CD4-positive, alpha-beta T cell (primary cell): ENCODE results near the gene UTP18. TPM values are rescaled to one million over a fixed set of nuclear protein-coding genes. Genes with fewer than 3 reads are reported as not detected.
"Not testable (repeated sequence)": the region's sequence is repeated elsewhere in the genome, so short reads cannot be mapped to it uniquely, and the experiment has no call there.

Experiments used
- ATAC-seq: fragments of 200-7000 bp; cut with Tn5 transposase; one replicate; pipeline ENCODE4 v1.10.0; 2022; ENCODE audit warnings: mild to moderate bottlenecking; ENCODE audit not compliant: poor library complexity
- CTCF ChIA-PET: fragments of 350-600 bp; sonication (Branson Sonifier 250); formaldehyde crosslinking; loops from one replicate; lab custom pipeline; 2021; ENCODE audit warnings: antibody characterized with exemption, inconsistent platforms; lab: Charles Lee
- POLR2A ChIA-PET: fragments of 350-600 bp; sonication (Branson Sonifier 250); formaldehyde crosslinking; loops from one replicate; lab custom pipeline; 2021; ENCODE audit warnings: antibody characterized with exemption, inconsistent platforms; lab: Charles Lee
- DNase-seq, 14 experiments: peaks; one replicate each; pipeline ENCODE4 v3.0.0-alpha.2; 2013 to 2020; ENCODE audit warnings: mixed read lengths in 2 of 14
- H3K27ac ChIP-seq, 2 donors: one replicate each; pipeline versions ENCODE4 v1.5.1 to v1.7.0; 2013; ENCODE audit warnings: low read length in 2 of 2, low read depth in 1 of 2, mild to moderate bottlenecking in 1 of 2
- H3K27me3 ChIP-seq, 2 experiments: 1 replicate in 1 of 2; 2 replicates in 1 of 2; pipeline versions ENCODE4 v1.6.1 to v1.7.0; 2013; ENCODE audit warnings: low read length in 2 of 2, control low read depth in 1 of 2, mild to moderate bottlenecking in 1 of 2, moderate library complexity in 1 of 2; ENCODE audit not compliant: insufficient read depth in 2 of 2, control insufficient read depth in 1 of 2
- H3K36me3 ChIP-seq: one replicate; pipeline ENCODE4 v1.6.1; 2013; ENCODE audit warnings: low read length, control low read depth; ENCODE audit not compliant: insufficient read depth
- H3K4me1 ChIP-seq: one replicate; pipeline ENCODE4 v1.6.1; 2013; ENCODE audit warnings: low read length, control low read depth; ENCODE audit not compliant: insufficient read depth
- H3K4me3 ChIP-seq: one replicate; pipeline ENCODE4 v1.5.1; 2013; ENCODE audit warnings: mild to moderate bottlenecking, low read length, moderate library complexity
- H3K9me3 ChIP-seq, 2 experiments: 1 replicate in 1 of 2; 2 replicates in 1 of 2; pipeline versions ENCODE4 v1.6.1 to v1.7.0; 2013; ENCODE audit warnings: low read length in 2 of 2, mild to moderate bottlenecking in 2 of 2, control low read depth in 1 of 2, moderate library complexity in 1 of 2; ENCODE audit not compliant: control insufficient read depth in 1 of 2, insufficient read depth in 1 of 2
- H3K27ac Mint-ChIP-seq: one replicate; pipeline ENCODE4 v1.8.0; 2020; ENCODE audit warnings: mixed read lengths
- H3K27me3 Mint-ChIP-seq: one replicate; pipeline ENCODE4 v1.8.0; 2021; ENCODE audit warnings: mixed read lengths
- H3K36me3 Mint-ChIP-seq: one replicate; pipeline ENCODE4 v1.8.0; 2021; ENCODE audit warnings: low read depth, mixed read lengths
- H3K4me1 Mint-ChIP-seq: one replicate; pipeline ENCODE4 v1.8.0; 2021; ENCODE audit warnings: low read depth, mixed read lengths
- H3K4me3 Mint-ChIP-seq: one replicate; pipeline ENCODE4 v1.8.0; 2020; ENCODE audit warnings: mild to moderate bottlenecking, mixed read lengths
- H3K9me3 Mint-ChIP-seq: one replicate; pipeline ENCODE4 v1.8.0; 2020; ENCODE audit warnings: mixed read lengths
- CTCF ChIP-seq: fragments of 200-600 bp; IDR thresholded peaks from one replicate; pipeline ENCODE4 v1.8.0; 2022; ENCODE audit warnings: antibody characterized with exemption, mild to moderate bottlenecking
- intact Hi-C, 2 experiments: fragments of 100-400 bp; cut with DNase I in 1 of 2; cut with micrococcal nuclease in 1 of 2; formaldehyde crosslinking; loops; one replicate each; pipeline versions ENCODE4 v1.15.1 to v1.9.0; 2023 to 2025; cut with DNase I, micrococcal nuclease
- total RNA-seq, 174 experiments: library from RNA in 2 of 174; stranded (reverse) in 2 of 174; gene quantifications; one replicate each; pipeline ENCODE4 v1.2.3 and lab custom pipeline; 2021 to 2026

UTP18 gene
- total RNA-seq, 2 experiments from 2014 or later: 48.5 to 49.8 TPM

GRCh38 chr17:51259564-51260236, 646 bp upstream of the UTP18 start, which contains the start of gene MBTD1:
MBTD1 (minus strand) TSS chr17:51260049; CDS start chr17:51225161, 34,888 bp downstream.
- intact Hi-C loops: loop anchor here (5.0 to 10.0 kb wide), 7 partner anchors 92 to 885 kb away; partner anchors contain the start of genes NME2 (in 2 of the 2), EME1 (in 1 of the 2), MRPL27 (in 1 of the 2) and NME1 (in 1 of the 2)

DNA sequence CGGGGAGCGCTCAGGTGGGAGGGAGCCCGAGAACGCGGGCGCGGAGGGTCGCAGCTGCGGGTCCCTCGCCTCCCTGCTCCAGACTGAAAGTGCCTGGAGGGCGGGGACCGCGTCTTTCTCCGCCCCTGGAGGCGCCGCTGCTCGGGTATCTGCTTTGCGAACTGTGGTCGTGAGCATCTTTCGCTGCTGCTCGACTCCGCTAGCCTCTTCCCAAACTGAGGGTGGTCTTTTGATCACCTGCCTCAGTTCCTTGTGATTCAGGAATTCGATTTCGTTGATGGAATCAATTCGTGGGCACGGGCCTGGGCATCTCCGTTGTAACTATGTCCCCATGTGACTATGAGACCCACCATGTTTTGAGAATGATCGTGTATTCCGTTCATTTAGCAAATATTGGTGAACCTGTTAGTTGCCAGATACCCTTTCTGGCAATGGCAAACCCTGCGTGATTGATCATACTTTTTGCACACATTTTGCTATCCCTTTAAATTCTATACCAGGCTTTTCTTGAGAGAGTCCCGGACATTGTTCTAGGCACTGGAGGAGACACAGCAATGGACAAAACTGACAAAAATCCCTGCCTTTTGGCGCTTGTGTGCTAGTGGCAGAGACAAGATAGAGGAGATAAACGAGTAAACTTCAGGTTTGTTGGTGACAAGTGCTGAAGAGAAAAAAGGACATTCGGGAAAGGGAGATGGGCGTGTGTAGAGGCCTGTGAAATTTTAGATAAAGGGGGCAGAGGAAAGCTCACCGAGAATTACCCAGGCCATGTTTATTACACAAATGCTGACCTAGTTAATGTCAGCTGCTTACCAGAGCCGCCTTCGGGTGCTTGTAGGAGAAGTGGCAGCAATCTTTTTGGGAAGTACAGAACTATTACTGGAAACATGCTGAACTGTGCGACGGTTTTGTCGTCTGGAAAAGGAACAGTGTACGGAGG, 948 bp downstream of the UTP18 start:
- intact Hi-C loops: loop anchor here (5.0 to 10.0 kb wide), 5 partner anchors 94 to 886 kb away; partner anchors contain the start of genes EME1 (in 1 of the 2), MRPL27 (in 1 of the 2), NME1 (in 1 of the 2) and NME2 (in 1 of the 2)
- Histone ChIP-seq H3K27ac (peak overlapping the region; percentile 58 to 96), H3K9me3 (no peaks in the 10 kb centered on the region), H3K4me3 (peak overlapping the region; percentile 90), H3K27me3 (no peaks in the 10 kb centered on the region), H3K36me3 (peaks cover 32% of the 10 kb centered on the region), H3K4me1 (peaks cover 36% of the 10 kb centered on the region)
- ChIA-PET CTCF (interaction anchor here (1.0 kb wide), 1 partner anchor 108 kb away, joined by 3 read pairs; the partner anchor contains the start of gene NME1), POLR2A (interaction anchor here (0.5 to 1.9 kb wide), 12 partner anchors 8 to 394 kb away, joined by 3 to 14 read pairs (median 4); partner anchors contain the start of genes NME1, NME2, SPAG9 and TOB1)
- Mint-ChIP-seq H3K4me1 (peaks cover 79% of the 10 kb centered on the region), H3K27me3 (no peaks in the 10 kb centered on the region), H3K36me3 (peaks cover 87% of the 10 kb centered on the region), H3K27ac (peak overlapping the region; percentile 99), H3K4me3 (peak overlapping the region; percentile 90), H3K9me3 (no peaks in the 10 kb centered on the region)
- TF ChIP-seq CTCF: no peak
- DNase-seq (peak in 3 of 14 experiments; percentile 4 to 31 (median 20)), ATAC-seq (no peak)

More at GRCh38 chr17:51259564-51260236, 646 bp upstream of the UTP18 start, which contains the start of gene MBTD1:
- CTCF ChIA-PET: no interaction called here
- Histone ChIP-seq H3K27me3 (no peaks in the 10 kb centered on the region), H3K27ac (peak within 1 kb of the TSS; percentile 96 to 99), H3K4me3 (peak within 1 kb of the TSS; percentile 90), H3K4me1 (peaks cover 39% of the 10 kb centered on the region), H3K9me3 (no peaks in the 10 kb centered on the region), H3K36me3 (peaks cover 34% of the 10 kb centered on the region)
- POLR2A ChIA-PET: interaction anchor here (1.1 to 1.8 kb wide), 3 partner anchors 9 to 106 kb away, joined by 3 to 14 read pairs (median 4); partner anchors contain the start of gene NME1
- Mint-ChIP-seq H3K9me3 (no peaks in the 10 kb centered on the region), H3K4me3 (peak within 1 kb of the TSS; percentile 99), H3K27ac (peak within 1 kb of the TSS; percentile 99), H3K36me3 (peaks cover 86% of the 10 kb centered on the region), H3K4me1 (peaks cover 86% of the 10 kb centered on the region), H3K27me3 (no peaks in the 10 kb centered on the region)
- ATAC-seq (peak; percentile 87), DNase-seq (peak; percentile 90 to 98 (median 94))
- TF ChIP-seq CTCF: no peak

DNA sequence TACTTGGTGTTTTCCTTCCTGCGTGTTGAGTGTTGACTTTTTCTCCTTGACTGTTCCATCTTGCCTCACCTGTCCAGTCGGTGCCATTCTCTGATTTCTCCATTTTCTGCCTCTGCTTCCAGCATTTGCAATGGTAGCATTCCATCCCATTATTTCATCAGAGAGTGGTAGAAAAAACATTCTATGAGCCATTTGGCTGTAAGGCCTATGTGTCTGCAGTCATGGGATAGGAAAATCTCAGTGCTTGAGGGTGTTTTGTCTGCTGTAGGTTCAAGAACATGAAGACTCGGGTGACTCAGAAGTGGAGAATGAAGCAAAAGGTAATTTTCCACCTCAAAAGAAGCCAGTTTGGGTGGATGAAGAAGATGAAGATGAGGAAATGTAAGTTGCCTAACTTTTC, 2.7 kb downstream of the UTP18 start:
- no peak for TF ChIP-seq CTCF
- Histone ChIP-seq H3K27me3 (no peaks in the 10 kb centered on the region), H3K27ac (no peak overlapping the region), H3K36me3 (peaks cover 40% of the 10 kb centered on the region), H3K4me3 (no peak overlapping the region), H3K9me3 (no peaks in the 10 kb centered on the region), H3K4me1 (peaks cover 36% of the 10 kb centered on the region)
- H3K4me1 Mint-ChIP-seq: peaks cover 75% of the 10 kb centered on the region
- CTCF ChIA-PET: no interaction called here
- H3K27ac Mint-ChIP-seq: peak overlapping the region; percentile 41
- peaks cover 89% of the 10 kb centered on the region for H3K36me3 Mint-ChIP-seq
- H3K27me3 Mint-ChIP-seq: no peaks in the 10 kb centered on the region
- no peak for DNase-seq
- intact Hi-C loops: loop anchor here (5.0 to 10.0 kb wide), 5 partner anchors 96 to 888 kb away; partner anchors contain the start of genes EME1 (in 1 of the 2), MRPL27 (in 1 of the 2), NME1 (in 1 of the 2) and NME2 (in 1 of the 2)
- H3K9me3 Mint-ChIP-seq: no peaks in the 10 kb centered on the region
- ATAC-seq: no peak
- POLR2A ChIA-PET: no interaction called here
- H3K4me3 Mint-ChIP-seq: peak overlapping the region; percentile 84

GRCh38 chr17:51264466-51264865, 4.1 kb downstream of the UTP18 start:
- CTCF ChIA-PET, H3K9me3 ChIP-seq, H3K4me3 ChIP-seq, H3K27ac Mint-ChIP-seq, H3K27me3 Mint-ChIP-seq, DNase-seq, H3K27me3 ChIP-seq, POLR2A ChIA-PET, ATAC-seq, H3K27ac ChIP-seq, H3K9me3 Mint-ChIP-seq: not testable (repeated sequence)
- H3K36me3 ChIP-seq: peaks cover 49% of the 10 kb centered on the region
- peaks cover 23% of the 10 kb centered on the region for H3K4me1 ChIP-seq
- H3K4me3 Mint-ChIP-seq: peak overlapping the region; percentile 56
- peaks cover 72% of the 10 kb centered on the region for H3K4me1 Mint-ChIP-seq
- peaks cover 89% of the 10 kb centered on the region for H3K36me3 Mint-ChIP-seq
- intact Hi-C loops: loop anchor here (5.0 to 10.0 kb wide), 5 partner anchors 97 to 890 kb away; partner anchors contain the start of genes EME1 (in 1 of the 2), MRPL27 (in 1 of the 2), NME1 (in 1 of the 2) and NME2 (in 1 of the 2)
